IPS-20b (cell line): ENCODE measurements around the gene KDELR1.

Experiments used
- H3K27ac ChIP-seq: one replicate; pipeline ENCODE4 v1.5.1; 2013; ENCODE audit warnings: low read length
- H3K27me3 ChIP-seq: 2 replicates; pipeline ENCODE4 v1.6.1; 2013; ENCODE audit warnings: mild to moderate bottlenecking, low read length, inconsistent platforms; ENCODE audit not compliant: insufficient read depth
- H3K36me3 ChIP-seq: 2 replicates; pipeline ENCODE4 v1.6.1; 2013; ENCODE audit warnings: low read depth, mild to moderate bottlenecking, inconsistent platforms, low read length, moderate library complexity; ENCODE audit not compliant: insufficient read depth
- H3K4me1 ChIP-seq: 2 replicates; pipeline ENCODE4 v1.6.1; 2013; ENCODE audit warnings: mild to moderate bottlenecking, control low read depth, inconsistent platforms, low read length, moderate library complexity; ENCODE audit not compliant: insufficient read depth
- H3K4me3 ChIP-seq: 2 replicates; pipeline ENCODE4 v1.5.1; 2013; ENCODE audit warnings: mild to moderate bottlenecking, low read length, inconsistent platforms
- H3K9ac ChIP-seq: 2 replicates; pipeline ENCODE4 v1.6.1; 2013; ENCODE audit warnings: low read depth, mild to moderate bottlenecking, inconsistent platforms, low read length, moderate library complexity
- H3K9me3 ChIP-seq: 2 replicates; pipeline ENCODE4 v1.6.1; 2013; ENCODE audit warnings: mild to moderate bottlenecking, low read depth, low read length, inconsistent platforms; ENCODE audit not compliant: insufficient read depth

The KDELR1 gene

DNA sequence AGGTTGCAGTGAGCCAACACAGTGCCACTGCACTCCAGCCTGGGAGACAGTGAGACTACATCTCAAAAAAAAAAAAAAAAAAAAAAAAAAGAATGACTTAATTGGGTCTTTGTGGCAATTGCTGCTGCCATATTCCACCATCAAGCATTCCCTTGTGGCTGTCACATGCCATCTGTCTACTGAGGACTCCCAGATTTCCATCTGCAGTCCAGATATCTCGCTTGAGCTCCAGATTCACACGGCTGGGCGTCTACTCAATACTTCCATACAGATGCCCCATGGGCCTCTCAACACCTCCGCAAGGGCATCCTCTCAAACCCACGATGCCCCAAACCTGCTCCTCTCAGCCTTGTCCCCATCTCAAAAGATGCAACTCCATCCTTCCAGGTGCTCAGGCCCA is 40.5 kb downstream of the KDELR1 start:
- no peak overlapping the region for H3K27ac ChIP-seq
- no peaks in the 10 kb centered on the region for H3K27me3 ChIP-seq
- no peak overlapping the region for H3K9ac ChIP-seq
- no peaks in the 10 kb centered on the region for H3K4me1 ChIP-seq
- no peaks in the 10 kb centered on the region for H3K9me3 ChIP-seq
- H3K36me3 ChIP-seq: no peaks in the 10 kb centered on the region
- H3K4me3 ChIP-seq: no peak overlapping the region

DNA sequence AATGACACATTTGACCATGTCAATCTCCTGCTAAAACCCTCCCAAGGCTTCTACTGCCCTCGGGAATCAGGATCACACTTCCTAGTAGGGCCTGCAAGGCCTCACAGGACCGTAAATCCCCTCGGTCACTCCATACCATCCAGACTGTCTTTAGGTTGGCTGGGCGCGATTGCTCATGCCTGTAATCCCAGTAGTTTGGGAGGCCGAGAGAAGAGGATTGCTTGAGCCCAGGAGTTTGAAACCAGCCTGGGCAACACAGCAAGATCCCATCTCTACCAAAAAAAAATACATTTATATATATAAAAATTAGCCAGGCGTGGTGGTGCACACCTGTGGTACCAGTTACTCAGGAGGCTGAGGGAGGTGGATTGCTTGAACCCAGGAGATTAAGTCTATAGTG is 42.6 kb downstream of the KDELR1 start:
- no peak overlapping the region for H3K9ac ChIP-seq
- H3K27me3 ChIP-seq: no peaks in the 10 kb centered on the region
- H3K27ac ChIP-seq: no peak overlapping the region

DNA sequence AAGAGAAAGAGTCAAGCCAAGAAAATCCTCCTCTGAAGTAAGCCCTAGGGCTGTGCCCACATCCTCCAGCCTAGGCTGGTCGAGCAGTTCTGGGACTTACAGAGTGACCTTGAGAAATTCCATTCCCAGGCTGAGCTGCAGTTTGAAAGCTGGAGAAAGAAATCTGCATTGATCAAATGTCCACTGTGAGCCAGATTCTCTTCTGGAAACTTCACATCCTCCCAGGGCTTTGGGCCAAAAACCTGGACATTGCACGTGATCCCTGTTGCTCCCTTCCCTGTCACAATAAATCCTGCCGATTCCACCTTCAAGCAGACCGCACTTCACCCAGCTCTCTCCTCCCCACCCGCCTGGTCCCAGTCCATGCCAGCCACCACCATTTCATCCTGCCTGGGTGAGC is 43.3 kb downstream of the KDELR1 start:
- no peaks in the 10 kb centered on the region for H3K4me1 ChIP-seq
- H3K27me3 ChIP-seq: no peaks in the 10 kb centered on the region
- no peak overlapping the region for H3K9ac ChIP-seq
- H3K4me3 ChIP-seq: no peak overlapping the region
- H3K27ac ChIP-seq: no peak overlapping the region
- H3K9me3 ChIP-seq: no peaks in the 10 kb centered on the region
- H3K36me3 ChIP-seq: no peaks in the 10 kb centered on the region

More for the DNA sequence above, 42.6 kb downstream of the KDELR1 start:
- Histone ChIP-seq H3K4me3 (no peak overlapping the region), H3K9me3 (no peaks in the 10 kb centered on the region), H3K4me1 (no peaks in the 10 kb centered on the region), H3K36me3 (no peaks in the 10 kb centered on the region)

DNA sequence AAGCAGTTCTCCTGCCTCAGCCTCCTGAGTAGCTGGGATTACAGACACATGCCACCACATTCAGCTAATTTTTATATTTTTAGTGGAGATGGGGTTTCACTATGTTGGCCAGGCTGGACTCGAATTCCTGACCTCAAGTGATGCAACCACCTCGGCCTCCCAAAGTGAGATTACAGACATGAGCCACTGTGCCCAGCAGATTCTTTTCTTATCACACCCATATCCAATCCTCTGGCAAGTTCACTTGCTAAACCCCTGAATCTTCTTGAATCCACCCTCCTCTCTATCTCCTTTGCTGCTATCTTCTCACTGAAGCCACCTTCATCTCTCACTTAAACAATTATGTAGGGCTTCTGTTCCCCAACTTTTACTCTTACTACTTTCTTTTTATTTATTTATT is 45.2 kb downstream of the KDELR1 start:
- H3K9me3 ChIP-seq: no peaks in the 10 kb centered on the region
- no peak overlapping the region for H3K4me3 ChIP-seq
- H3K36me3 ChIP-seq: no peaks in the 10 kb centered on the region
- no peaks in the 10 kb centered on the region for H3K4me1 ChIP-seq
- no peak overlapping the region for H3K27ac ChIP-seq
- H3K27me3 ChIP-seq: no peaks in the 10 kb centered on the region
- H3K9ac ChIP-seq: no peak overlapping the region

DNA sequence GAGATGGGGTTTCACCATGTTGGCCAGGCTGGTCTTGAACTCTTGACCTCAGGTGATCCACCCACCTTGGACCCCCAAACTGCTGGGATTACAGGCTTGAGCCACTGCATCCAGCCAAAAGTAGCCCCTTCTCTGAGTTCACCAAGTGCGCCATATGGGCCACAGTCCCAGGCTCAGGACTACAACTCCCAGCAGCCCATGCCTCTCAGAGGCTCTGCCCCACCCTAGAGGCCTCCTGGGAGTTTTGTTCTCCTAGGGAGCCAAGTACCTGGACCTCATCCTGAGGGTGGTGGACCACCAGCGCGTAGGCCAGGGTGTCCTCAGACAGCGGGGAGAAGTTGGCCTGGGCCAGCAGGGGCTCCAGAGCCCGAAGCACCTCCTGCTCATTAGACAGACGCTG is 46.5 kb downstream of the KDELR1 start:
- Histone ChIP-seq H3K4me3 (no peak overlapping the region), H3K9me3 (no peaks in the 10 kb centered on the region), H3K9ac (no peak overlapping the region), H3K36me3 (no peaks in the 10 kb centered on the region), H3K4me1 (no peaks in the 10 kb centered on the region), H3K27ac (no peak overlapping the region), H3K27me3 (no peaks in the 10 kb centered on the region)

DNA sequence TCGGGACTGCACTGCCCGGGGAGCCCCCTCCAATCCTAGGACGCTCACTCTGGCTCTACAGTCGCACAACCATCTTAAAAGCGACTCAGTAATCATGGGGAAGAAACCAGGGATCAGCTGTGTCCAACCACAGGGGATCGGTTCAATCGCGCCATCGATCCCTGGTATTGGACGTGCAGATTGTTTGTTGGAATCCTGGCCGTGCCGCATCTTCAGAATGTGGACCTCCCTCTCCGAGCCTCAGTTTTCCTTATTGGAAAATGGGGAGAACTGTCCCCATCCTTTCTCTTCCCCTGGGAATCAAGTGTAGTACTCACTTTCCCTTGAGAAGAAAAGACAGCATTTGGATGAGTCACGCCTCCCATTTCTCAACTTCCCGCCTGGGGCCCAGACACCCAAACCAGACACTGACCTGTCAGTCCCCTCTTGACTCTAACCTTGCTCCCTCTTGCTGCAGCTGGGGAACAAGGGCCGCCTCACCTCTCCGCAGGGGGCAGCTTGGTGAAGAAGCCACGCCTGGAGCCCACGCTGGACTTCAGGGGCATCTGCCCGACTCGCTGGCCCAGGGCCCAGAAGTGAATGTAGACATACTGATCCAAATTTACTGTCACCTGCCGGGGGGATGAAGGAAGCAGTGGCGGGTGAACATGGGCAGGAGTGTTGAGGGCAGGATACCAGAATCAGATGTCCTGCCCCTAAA is 48.4 kb downstream of the KDELR1 start:
- no peaks in the 10 kb centered on the region for H3K27me3 ChIP-seq
- no peaks in the 10 kb centered on the region for H3K4me1 ChIP-seq
- no peak overlapping the region for H3K4me3 ChIP-seq
- H3K9ac ChIP-seq: no peak overlapping the region
- H3K9me3 ChIP-seq: no peaks in the 10 kb centered on the region
- H3K27ac ChIP-seq: no peak overlapping the region
- no peaks in the 10 kb centered on the region for H3K36me3 ChIP-seq

DNA sequence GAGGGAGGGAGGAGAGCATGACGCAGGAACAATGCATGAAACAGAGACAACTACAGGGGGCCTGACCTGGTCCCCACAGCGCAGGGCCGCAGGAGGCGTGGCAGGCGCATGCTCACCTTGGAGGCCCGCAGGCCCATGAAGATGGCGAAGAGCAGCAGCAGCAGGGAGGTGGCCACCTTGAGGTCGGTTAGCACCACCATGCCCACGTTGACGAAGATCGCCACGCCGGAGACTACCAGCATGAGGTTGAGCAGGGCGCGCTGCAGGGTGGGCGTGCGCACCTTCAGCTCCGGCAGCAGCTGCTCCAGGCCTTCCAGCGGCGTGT is 49.0 kb downstream of the KDELR1 start:
- Histone ChIP-seq H3K9me3 (no peaks in the 10 kb centered on the region), H3K27ac (no peak overlapping the region), H3K9ac (no peak overlapping the region)

DNA sequence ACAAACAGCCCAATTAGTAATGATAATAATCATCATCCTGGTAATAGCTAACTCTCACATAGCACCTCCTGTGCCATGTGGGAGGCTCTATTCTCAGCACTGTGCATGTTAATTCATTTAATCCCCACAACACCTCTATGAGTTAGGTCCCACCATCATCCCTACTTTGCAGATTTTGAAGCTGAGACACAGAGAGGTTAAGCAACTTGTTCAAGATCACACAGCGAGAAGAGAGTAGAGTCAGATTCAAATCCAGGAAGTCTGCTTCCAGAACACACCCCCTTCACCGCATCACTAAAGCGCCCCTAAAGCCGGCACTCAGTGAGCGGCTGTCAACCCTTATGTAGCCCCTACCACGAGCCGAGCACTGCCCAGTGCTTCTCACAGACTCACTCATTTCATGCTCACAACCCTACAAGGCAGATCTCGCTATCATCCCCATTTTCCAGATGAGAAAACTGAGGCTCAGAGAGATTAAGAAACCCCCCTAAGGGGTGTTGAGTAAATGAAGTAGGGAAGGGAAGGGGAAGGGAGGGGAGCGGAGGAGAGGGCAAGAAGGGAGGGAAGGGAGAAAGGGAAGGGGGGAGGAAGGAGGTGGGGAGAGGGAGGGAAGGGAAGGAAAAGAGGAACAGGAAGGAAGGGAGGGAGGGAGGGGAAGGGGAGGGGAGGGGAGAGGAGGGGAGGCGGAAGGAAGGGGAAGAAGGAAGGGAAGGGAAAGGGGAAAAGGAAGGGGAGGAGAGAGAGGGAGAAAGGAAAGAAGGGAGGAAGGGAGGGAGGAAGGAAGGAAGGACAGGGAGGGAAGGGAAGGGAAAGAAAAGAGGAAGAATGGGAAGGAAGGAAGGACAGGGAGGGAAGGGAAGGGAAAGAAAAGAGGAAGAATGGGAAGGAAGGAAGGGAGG is 49.6 kb downstream of the KDELR1 start:
- H3K4me1 ChIP-seq: no peaks in the 10 kb centered on the region
- no peaks in the 10 kb centered on the region for H3K36me3 ChIP-seq
- no peak overlapping the region for H3K4me3 ChIP-seq
- no peak overlapping the region for H3K27ac ChIP-seq
- no peak overlapping the region for H3K9ac ChIP-seq
- H3K27me3 ChIP-seq: no peaks in the 10 kb centered on the region
- no peaks in the 10 kb centered on the region for H3K9me3 ChIP-seq

More for the DNA sequence above, 49.0 kb downstream of the KDELR1 start:
- Histone ChIP-seq H3K4me1 (no peaks in the 10 kb centered on the region), H3K27me3 (no peaks in the 10 kb centered on the region), H3K4me3 (no peak overlapping the region), H3K36me3 (no peaks in the 10 kb centered on the region)

DNA sequence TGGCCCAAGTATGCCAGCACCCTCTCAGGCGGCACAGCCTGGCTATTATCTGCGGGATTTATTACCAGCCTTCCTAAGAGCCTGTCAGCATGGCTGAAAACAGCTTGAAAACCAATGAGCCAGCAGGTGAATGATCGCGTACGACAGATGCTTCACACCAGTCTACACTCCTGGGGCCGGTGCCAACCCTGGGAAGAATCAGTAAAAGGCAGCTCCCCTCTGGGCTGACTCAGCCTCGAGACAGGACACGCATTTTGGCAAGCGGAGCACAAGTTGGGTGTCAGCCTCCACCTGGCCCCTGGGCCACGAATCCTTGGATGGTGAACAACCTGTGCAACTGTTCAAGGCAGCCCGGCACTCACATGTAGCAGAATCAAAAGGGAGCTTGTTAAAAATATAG is 50.4 kb downstream of the KDELR1 start:
- H3K4me3 ChIP-seq: no peak overlapping the region
- no peak overlapping the region for H3K27ac ChIP-seq
- no peaks in the 10 kb centered on the region for H3K36me3 ChIP-seq
- no peaks in the 10 kb centered on the region for H3K4me1 ChIP-seq
- H3K9ac ChIP-seq: no peak overlapping the region
- H3K27me3 ChIP-seq: no peaks in the 10 kb centered on the region
- H3K9me3 ChIP-seq: no peaks in the 10 kb centered on the region

DNA sequence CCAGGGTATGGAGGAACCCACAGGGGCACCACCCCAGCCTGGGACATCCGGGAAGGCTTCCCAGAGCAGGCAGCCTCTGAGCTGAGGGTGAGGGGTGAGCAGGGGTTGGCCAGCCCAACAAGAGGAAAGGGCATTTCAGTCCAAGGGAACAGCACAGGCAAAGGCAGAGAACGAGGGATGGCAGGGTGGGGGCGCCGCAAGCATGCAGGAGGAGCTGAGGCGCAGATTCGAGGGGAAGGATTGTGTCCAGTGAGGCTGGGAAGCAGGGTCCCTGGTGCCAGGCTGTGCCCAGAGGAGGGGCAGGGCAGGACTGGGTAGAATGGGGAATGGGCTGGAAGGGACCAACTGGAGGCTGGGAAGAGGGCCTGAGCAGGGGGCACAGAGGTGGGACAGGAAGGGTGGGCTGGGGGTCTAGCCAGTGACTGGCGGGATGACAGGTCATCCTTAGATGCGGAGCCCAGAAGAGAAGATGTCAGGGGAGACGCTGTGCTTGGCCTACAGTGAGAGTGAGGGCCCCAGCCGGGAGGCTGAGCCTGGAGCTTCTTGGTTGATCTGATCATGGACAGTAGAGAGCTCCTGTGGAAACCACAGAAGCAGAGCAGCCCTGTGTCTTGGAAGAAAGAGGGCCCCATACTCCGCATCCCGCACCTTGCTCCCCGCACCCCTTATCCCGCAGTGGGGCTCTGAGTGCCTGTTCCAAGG is 52.4 kb downstream of the KDELR1 start:
- Histone ChIP-seq H3K9ac (no peak overlapping the region), H3K27ac (no peak overlapping the region), H3K36me3 (no peaks in the 10 kb centered on the region)

DNA sequence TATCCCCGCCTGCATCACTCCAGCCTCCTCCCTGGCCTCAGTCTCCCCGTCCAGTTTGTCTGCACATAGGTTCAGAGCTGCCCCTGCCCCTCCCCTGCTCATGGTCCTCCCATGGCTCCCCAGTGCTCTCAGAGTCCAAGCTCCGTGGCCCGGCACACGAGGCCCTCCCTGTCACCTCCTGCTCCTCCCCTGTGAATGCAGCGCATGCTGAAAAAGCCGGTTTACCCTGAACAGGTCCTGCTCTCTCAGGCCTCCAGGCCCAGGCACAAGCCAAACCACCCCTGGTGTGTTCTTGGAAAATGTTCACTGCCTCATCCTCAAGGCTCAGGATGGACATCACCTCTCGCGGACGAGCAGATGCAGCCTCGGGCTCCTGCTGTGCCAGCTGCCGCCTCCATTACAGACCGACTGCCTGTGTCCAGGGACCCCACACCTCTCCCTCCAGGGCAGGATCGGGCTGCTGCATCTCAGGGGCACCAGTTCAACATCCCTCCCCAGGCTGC is 53.0 kb downstream of the KDELR1 start:
- Histone ChIP-seq H3K36me3 (no peaks in the 10 kb centered on the region), H3K4me3 (no peak overlapping the region), H3K9me3 (no peaks in the 10 kb centered on the region), H3K27me3 (peaks cover 8% of the 10 kb centered on the region; the same call in 1 of the 2 replicates), H3K4me1 (no peaks in the 10 kb centered on the region), H3K27ac (no peak overlapping the region), H3K9ac (no peak overlapping the region)

More for the DNA sequence above, 52.4 kb downstream of the KDELR1 start:
- H3K4me1 ChIP-seq: no peaks in the 10 kb centered on the region
- no peak overlapping the region for H3K4me3 ChIP-seq
- peaks cover 8% of the 10 kb centered on the region; the same call in 1 of the 2 replicates for H3K27me3 ChIP-seq
- no peaks in the 10 kb centered on the region for H3K9me3 ChIP-seq
